Stimulated activated CD8-positive, alpha-beta memory T cell treated with anti-CD3 and anti-CD28 coated beads, Interleukin-2, amount 100 ng/mL, for 1 hour (primary cell): Measurements from ENCODE around the gene LDLR.

Source experiments
- DNase-seq, 2 donors: peaks; one replicate each; pipeline ENCODE4 v3.0.0-alpha.2; 2020; ENCODE audit warnings: low read depth in 2 of 2

LDLR gene

DNA sequence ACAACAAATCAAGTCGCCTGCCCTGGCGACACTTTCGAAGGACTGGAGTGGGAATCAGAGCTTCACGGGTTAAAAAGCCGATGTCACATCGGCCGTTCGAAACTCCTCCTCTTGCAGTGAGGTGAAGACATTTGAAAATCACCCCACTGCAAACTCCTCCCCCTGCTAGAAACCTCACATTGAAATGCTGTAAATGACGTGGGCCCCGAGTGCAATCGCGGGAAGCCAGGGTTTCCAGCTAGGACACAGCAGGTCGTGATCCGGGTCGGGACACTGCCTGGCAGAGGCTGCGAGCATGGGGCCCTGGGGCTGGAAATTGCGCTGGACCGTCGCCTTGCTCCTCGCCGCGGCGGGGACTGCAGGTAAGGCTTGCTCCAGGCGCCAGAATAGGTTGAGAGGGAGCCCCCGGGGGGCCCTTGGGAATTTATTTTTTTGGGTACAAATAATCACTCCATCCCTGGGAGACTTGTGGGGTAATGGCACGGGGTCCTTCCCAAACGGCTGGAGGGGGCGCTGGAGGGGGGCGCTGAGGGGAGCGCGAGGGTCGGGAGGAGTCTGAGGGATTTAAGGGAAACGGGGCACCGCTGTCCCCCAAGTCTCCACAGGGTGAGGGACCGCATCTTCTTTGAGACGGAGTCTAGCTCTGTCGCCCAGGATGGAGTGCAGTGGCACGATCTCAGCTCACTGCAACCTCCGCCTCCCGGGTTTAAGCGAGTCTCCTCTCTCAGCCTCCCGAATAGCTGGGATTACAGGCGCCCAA lies at the start of gene LDLR:
LDLR (plus strand) TSS at position 210 of the 760 bp plus-strand sequence; CDS start at position 296, 86 bp downstream.
- DNase-seq: peak; percentile 38 to 51

DNA sequence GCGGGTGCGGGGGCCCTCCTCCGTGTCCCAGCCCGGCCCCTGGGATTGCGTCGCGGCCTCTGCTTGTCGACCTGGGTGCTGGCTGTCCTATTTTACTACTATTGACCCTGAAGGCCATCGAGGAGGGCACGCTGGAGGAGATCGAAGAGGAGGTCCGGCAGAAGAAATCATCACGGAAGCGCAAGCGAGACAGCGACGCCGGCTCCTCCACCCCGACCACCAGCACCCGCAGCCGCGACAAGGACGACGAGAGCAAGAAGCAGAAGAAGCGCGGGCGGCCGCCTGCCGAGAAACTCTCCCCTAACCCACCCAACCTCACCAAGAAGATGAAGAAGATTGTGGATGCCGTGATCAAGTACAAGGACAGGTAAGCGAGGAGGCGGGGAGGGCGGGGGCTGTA lies 48.1 kb upstream of the LDLR start:
- DNase-seq: no peak

DNA sequence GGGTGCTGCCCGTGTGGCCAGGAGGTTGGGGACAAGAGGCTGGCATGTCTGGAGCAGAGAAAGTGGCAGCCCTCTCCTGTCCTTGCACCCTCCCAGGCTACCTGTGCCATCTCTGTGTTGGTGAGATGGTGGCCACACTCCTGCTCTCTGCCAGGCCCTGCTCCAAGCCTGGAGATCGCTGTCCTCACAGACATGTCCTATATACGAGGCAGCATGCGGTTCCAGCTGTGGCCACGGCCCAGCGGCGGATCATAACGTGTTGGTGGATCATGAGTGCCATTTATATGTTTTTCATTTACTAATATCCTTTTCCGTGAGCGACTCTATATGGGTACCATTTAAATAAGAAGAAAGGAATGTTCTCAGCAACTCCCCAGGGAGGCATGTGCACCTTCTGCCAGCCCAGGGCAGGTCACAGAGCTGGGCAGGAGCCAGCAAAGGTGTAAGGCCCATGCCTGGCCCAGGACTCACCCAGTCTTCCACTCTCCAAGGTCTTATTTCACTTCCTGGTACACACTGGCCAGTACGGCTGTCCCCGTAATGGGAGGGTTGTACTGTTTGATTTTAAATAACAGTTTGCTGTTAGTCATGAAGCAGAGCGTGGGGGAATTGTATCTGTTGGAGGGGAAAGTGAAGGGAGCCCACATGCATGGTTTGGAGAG lies 47.2 kb upstream of the LDLR start:
- DNase-seq: no peak

DNA sequence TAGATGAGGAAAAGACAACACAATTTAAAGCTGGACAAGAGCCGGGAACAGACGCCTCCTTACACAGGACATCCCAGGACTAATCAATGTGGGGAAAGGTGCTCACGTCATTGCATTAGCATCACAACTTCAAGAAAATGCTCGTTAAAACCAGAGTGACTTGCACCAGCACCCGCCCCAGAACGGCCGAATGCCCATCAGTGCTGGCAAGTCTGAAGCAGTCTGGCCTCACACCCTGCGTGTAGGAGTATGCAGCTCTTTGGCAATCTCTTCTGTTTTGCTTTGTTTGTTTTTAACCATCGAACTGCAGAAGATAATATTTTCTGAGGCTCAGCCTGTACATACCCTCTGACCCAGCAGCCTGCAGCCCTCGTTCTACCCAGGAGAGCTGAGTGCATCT lies 44.8 kb upstream of the LDLR start:
- DNase-seq: no peak

DNA sequence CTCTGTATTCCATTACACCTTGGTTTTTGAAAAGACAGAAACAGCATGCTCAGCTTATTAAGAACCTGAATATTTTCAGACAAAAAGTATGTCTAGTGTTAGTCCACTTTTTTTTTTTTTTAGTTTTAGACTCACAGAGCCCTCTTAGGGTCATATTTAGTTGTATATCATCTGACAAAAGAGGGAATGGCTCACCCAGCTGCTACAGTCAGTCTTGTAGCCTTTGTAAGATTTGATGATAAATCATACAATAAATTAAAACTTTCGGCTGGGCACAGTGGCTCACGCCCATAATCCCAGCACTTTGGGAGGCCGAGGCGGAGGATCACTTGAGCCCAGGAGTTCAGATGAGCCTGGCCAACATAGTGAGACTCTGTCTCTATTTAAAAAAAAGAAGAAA lies 43.7 kb upstream of the LDLR start:
- no peak for DNase-seq

DNA sequence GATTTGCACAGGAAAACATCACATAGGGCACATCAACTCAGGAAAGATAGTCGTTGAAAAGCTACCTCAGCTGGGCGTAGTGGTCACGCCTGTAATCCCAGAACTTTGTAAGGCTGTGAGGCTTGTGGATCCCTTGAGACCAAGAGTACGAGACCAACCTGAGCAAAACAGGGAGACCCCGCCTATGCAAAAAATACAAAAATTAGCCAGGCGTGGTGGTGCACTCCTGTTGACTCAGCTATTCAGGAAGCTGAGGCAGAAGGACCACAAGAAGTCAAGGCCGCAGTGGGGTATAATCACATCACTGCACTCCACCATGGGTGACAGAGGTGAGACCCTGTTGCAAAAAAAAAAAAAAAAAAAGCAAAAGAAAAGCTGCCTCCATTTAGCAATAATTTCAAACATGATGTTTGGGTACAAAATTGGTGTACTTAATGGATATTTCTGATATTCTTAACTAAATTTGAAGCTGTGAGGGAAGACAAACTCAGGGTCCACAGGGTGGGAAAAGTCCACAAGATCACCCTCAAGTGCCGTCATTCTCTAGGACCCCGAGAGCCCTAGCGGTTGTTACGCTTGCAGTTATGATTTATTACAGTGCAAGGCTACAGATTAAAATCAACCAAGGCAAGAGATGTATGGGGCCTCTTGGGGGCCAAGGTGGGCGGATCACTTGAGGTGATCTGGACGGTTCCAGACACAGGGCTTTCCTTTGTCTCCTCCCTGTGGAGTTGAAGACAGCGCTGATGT lies 42.5 kb upstream of the LDLR start:
- DNase-seq: no peak

DNA sequence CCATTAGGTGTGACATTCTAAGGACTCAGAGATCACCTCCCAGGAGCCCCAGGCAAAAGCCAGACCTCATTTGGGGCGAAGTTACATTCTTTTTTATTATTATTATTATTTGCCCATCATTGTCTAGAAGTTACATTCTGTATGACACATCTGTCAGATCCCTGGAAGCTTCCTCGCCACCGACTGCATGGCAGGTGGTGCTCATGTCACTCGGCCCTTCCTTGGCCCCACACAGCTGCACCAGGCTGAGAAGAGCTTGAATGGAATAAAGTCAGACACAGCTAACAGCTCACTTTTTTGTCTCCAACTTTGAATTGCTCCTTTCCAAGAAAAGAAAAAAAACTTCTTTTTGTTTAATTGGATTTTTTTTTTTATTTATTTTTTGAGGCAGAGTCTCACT lies 41.4 kb upstream of the LDLR start:
- DNase-seq: no peak

DNA sequence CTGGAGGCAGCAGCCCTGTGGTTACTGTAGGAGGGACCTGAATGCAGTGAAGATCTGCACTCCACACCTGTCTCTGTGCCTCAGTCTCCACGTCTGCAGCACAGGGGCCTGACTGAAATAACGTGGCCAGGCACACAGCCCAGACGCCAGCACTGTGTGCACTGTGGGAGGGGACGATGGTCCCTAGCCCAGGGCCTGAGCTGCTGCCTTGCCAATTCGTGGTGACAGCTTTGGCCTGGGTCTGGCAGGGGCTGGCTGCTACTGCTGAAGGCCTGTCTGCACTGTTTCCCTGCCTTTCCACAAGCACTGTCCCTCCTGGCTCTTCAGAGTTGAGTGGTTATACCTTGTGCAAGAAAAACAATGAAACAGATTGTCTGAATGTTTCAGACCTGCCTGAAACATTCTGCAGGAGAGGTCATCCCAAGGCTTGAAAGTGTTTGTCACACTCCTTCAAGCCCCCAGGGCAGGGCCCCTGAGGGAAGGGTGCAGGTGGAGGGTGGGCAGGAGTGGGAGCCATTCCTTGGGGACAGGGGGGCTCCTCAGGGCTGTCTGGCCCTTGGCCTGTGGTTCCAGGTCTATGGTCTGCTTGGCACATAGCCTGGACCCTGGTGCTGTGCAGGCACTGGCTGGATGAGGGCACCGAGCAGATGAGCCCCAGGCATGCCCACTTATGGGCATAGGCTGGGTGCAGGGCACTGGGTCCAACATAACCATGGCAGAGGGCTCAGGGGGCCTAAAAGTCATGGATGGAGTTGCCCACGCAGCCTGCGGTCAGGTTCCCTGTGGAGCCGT lies 38.7 kb upstream of the LDLR start:
- no peak for DNase-seq

DNA sequence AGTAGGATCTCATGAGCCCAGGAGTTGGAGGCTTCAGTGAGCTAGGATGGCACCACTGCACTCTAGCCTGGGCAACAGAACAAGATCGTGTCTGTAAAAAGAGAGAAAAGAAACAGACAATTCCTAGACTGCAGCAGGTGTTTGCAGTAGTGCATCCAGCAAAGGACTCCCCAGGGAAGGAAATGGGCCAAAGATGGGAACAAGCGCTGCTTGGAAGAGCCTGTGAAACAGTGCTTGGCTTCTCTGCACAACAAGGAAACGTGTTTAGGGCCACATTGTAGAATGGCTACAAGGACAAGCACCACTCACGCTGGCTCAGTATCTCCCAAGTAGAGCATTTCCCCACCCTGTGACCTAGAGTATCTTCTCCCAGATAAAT lies 35.5 kb upstream of the LDLR start:
- DNase-seq: no peak

DNA sequence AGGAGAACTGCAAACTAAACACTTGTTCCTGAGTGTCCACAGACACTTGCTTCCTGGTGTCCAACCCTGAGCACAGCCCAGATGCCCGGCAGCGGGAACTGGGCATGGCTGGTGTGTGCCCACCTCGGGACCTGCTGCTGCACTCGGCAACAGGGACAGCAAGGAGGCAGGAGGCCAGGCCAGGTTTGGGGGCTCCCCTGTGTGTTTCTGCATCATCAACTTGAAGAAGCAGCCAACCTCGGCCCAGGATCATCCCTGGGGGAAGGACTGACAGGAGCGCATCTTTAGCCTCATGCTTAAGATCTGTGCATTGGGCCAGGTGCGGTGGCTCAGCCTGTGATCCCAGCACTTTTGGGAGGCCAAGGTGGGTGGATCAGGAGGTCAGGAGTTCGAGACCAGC lies 35.1 kb upstream of the LDLR start:
- no peak for DNase-seq

DNA sequence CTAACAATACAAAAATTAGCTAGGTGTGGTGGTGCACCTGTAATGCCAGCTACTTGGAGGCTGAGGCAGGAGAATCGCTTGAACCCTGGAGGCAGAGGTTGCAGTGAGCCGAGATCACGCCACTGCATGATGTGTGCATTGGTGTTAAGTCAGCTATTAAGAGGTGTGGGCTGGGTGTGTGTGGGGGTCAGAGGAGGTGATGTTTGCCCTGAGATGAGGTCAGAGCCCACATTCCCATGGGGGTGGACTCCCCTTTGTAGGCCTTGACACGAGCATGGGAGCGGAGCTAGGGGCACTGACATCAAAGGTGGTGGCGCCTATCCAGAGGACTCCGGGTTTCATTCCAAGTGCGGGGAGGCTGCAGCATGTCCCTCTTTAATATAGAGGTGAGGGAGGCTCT lies 34.6 kb upstream of the LDLR start:
- DNase-seq: no peak

DNA sequence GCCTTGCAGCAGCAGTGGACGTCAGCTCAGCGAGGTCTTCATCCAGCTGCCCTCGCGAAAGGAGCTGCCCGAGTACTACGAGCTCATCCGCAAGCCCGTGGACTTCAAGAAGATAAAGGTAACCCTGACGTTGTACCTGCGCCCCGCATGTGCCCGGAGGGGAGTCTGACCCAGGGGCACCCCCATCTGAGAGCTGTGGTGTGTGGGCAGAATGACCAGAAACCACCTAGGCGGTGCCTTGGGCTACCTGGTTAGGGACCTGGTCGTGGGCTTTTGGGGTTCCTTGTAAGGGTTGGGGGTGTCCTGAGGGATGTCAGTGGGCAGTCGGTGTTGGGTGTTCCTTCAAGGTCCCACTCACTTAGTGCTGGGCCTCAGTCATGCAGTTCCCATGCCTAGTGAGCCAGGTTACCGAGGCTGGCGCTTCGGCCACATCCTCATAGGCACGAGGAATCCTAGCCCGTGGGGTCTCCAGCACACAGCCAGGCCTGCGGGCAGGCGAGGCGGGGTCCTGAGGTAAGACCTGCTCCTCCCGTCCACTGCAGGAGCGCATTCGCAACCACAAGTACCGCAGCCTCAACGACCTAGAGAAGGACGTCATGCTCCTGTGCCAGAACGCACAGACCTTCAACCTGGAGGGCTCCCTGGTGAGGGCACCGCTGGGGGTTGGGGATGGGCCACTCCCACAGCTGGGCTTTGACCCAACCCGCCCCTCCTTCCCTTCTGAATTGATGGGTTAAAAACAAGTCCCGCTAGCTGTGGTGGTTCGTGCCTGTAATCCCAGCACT lies 30.8 kb upstream of the LDLR start:
- no peak for DNase-seq

DNA sequence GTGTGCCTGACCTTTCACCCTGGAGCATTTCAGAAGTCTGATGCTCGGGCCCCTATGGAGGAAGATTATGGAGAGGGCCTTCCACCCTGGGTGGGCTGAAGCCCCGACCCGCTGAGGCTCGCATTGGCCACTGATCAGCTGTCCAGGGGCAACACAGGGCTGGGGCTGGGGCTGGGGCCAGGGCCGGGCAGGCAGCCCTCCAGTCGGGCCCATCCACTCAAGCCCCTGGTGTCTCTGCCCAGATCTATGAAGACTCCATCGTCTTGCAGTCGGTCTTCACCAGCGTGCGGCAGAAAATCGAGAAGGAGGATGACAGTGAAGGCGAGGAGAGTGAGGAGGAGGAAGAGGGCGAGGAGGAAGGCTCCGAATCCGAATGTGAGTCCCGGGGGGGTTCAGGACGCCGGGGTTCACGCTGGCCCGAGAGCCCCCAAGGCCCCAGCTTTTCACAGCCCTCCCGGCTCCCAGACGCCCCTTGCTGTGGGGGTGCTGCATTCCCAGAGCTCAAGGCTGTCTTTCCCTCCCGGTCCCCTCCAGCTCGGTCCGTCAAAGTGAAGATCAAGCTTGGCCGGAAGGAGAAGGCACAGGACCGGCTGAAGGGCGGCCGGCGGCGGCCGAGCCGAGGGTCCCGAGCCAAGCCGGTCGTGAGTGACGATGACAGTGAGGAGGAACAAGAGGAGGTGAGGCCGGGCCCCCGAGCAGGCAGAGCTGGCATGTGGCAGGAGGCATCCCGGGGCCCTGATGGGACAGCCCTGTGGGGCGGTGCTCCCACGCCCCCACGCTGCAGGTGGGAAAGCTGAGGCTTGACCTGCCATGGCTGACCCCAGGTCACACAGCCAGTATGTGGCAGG lies 29.5 kb upstream of the LDLR start:
- no peak for DNase-seq

DNA sequence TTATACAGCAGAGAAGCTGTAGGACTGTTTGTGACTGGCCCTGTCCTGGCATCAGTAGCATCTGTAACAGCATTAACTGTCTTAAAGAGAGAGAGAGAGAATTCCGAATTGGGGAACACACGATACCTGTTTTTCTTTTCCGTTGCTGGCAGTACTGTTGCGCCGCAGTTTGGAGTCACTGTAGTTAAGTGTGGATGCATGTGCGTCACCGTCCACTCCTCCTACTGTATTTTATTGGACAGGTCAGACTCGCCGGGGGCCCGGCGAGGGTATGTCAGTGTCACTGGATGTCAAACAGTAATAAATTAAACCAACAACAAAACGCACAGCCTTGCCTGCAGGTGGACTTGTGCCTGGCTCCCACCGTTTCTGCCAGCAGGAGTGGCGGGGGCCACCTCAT lies 27.3 kb upstream of the LDLR start:
- no peak for DNase-seq

DNA sequence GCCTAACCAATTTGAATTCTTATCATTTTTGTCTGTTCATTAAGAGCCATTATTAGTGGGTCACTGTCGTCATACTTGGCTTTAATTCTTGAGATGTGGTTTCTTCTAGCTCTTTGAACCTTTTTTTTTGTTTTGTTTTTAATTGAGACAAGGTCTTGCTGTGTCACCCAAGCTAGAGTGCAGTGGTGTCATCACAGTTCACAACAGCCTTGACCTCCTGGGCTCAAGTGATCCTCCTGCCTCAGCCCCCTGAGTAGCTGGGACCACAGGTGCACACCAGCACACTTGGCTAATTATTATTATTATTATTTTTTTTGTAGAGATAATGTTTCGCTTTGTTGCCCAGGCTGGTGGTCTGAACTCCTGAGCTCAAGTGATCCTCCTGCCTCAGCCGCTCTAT lies 25.8 kb upstream of the LDLR start:
- DNase-seq: no peak

DNA sequence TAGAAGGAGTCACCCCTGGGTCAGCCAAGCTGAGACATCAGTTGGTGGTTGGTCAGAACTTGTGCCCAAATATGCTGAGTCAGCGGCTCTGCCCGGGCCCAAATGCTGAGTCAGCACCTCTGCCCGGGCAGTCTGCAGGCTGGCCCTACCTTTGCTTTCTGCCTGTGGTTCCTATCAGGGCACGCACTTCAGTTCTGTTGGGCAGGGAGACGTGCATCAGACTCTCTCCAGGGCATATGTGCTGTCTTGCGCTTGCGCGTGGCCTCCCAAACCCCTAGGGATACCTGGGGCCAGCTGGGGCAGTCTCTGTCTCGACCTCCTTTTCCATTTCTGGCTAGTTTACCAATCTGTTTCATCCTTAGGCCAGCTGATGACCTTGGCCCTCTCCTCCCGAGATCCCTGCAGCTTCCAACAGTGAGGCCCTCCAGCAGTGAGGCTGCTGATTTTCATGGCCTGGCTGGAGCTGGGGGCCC lies 24.4 kb upstream of the LDLR start:
- no peak for DNase-seq

DNA sequence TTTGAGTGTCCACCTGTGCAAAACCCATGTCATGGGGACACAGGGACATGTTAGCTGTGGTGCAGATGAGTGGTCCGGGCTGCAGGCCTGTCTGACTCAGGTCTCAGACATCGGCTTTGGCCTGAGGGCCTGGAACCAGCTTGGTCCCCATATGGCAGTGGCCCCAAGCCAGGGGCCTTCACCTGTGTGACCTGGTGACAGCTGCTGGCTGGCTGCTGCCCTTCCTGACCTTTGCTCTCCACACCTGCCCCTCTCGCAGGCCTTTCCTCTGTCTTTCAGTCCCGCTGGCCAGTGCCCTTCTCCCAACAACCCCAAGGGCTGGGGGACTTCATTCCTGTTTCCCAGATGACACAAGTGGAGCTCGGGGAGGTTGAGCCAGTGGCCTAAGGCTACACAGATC lies 22.9 kb upstream of the LDLR start:
- no peak for DNase-seq

DNA sequence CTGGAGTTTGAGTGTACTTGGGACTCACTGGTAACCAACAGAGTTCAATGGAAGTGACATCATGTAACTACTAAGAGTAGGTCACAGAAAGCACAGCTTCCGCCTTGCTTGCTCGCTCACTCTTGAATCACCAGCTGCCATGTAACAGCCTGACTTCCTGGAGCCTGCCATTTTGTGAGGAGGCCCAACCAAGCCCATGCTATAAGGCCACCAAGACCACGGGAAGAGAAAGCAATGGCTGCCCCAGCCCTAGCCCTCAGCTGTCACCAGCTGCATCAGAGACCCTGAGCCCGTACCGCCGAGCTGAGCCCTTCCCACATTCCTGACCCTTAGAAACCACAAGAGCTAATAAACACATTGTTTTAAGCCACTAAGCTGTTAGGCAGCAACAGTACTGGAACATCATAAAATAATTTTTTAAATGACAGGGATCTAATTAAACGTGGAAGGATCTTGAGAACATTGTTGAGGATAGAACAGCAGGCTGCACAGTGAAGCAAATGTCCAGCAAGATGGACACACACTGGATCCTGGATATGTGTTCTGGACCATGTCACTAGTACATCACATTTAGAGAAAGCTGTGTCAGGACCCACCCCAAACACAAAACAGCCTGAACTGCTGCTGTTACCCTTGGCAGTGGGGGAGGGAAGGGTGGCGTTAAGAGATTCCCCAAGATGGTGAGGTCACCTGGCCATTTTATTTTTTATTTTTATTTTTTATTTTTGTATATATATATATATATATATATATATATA lies 21.7 kb upstream of the LDLR start:
- DNase-seq: no peak

DNA sequence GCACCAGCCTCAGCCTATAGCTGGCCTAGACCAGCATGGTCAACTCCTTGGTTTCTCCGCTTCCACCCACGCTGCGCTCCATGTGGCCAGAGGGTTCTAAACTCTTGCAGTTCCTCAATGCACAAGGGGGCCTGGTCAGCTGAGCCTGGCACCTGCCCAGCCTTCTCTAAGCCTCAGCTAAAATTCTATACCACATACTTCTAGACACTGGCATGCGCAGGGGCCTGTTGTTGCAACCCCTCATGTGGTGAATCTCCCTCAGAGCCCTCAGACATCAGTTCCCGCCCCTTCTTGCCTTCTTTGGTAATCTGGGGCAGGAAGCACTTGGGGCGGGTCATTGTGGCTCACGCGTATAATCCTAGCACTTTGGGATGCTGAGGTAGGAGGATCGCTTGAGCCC lies 19.7 kb upstream of the LDLR start:
- no peak for DNase-seq

DNA sequence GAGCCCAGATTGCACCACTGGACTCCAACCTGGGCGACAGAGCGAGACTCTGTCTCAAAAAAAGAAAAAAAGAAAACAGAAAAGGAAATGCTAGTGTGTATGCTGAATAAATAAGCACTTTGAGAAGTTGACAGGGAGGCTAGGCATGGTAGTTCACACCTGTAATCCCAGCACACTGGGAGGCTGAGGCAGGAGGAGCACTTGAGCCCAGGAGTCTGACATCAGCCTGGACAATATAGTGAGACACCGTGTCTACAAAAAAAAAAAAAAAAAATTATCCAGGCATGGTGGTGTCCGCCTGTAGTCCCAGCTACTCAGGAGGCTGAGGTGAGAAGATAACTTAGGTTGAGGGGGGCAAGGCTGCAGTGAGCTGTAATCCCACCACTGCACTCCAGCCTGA lies 19.1 kb upstream of the LDLR start:
- no peak for DNase-seq
